CD4-positive, alpha-beta T cell treated with Interleukin-1 beta for 1 hour (primary cell): ENCODE data around the gene KIF26A.

Experiments used
- DNase-seq, 2 donors: peaks; one replicate each; pipeline ENCODE4 v3.0.0-alpha.2; 2020 to 2022

Gene KIF26A

DNA sequence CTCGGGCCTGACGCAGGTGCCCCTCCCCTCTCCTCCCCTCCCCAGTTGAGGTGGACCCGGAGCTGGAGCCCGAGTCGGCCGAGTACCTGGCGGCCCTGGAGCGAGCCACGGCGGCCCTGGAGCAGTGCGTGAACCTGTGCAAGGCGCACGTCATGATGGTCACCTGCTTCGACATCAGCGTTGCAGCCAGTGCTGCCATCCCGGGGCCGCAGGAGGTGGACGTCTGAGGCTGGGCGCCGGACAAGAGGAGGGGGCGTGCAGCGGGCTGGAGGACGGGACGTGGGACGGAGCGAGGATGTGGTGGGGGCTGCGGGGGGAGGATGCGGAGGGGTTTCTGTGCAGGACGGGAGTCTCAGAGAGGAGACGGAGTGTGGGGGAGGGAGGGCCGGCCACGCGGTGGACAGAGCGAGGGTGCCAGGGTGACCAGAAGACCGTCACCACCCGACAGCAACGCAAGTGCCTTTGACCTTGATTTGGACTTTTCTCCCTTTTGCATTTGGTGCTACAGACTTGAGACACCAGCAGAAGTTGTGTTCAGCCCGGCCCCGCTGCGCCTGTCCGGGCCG, 41.3 kb downstream of the KIF26A start:
- DNase-seq = no peak

DNA sequence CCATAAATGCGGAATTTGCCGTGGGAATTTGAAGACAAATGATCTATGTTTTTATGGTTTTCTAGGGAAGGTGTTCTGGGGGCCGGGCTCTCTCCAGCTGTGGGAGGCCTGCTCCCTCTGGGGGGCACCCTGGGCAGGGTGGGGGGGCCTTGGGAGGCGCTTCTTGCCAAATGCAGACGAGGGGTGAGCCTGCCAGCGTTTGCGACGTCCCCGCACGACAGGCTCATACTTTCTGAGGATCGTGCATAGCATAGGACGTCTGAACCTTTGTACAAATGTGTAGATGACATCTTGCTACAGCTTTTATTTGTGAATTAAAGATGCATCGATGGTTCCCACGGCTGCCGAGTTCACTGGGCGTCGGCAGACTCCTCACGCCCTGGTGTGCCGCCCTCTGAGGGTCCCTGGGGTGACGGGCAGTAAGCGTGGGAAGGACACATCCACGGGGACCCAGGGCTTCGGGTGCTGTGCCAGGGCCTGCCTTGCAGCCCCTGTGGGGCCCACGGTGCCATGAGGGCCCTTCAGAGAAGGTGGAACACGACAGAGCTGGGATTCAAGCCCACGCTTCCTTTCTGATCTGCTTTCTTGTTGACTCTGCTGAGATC, 42.3 kb downstream of the KIF26A start:
- no peak for DNase-seq

DNA sequence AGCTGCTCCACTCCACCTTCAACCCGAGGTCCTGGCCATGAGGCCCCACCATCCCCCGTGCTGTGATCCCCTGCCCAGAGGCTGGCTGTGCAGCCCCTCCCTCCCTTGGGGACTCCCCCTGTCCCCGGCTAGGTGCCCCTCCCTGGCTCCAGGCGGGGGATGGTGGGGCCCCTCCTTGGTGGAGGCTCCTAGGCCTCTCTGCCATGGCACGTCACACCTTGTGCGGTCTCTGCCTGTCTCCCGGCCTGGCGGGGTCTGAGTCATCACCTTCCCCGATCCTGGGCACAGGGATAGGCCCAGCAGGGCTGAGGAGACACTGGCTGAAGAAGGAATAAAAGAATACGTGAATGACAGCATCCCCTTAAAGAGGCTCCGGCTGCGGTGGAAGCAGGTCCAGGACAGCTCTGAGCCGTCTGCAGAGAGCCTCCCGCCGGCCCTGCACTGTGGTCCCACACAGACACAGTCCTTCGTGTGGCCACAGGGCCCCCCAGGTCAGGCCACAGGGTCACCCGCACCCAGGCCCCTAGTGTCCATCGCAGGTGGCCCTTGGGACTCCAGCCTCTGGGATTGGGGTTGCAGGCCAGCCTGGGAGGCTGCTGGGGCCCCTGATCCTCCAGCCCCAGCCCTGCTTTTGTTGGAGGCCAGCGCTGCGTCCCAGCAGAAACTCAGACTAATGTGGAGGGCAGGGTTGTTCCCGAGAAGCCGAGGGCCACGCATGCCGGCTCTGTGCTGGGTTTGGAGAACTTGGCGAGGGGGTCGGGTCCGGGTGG, 43.6 kb downstream of the KIF26A start:
- no peak for DNase-seq

DNA sequence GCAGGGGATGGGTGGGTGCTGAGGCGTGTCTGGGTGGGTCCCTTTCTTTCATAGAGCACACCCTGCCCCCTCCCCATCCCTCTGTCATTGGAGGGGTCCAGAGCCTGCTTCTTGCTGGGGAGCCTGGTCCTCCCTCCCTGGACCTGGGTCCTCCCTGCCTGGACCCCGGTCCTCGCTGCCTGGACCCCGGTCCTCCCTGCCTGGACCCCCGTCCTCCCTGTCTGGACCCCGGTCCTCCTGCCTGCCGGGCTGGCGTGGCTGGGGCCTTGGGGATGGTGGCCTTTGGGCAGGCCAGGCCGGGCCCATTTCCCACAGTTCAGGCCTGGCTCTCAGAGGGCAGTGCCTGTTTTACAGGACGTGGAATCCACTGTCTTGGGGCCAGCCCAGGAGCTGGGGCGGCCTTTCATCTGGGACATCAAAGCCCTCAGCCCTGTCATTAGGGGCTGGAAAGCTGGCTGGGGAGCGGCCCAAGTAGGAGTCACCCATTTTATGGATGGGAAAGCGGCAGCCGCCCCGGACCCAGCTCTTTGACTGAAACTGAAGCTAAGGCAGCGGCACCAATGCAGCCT, 44.6 kb downstream of the KIF26A start:
- no peak for DNase-seq

- no peak for DNase-seq
These were observed 45.4 kb downstream of the KIF26A start for GRCh38 chr14:104183796-104184195.

DNA sequence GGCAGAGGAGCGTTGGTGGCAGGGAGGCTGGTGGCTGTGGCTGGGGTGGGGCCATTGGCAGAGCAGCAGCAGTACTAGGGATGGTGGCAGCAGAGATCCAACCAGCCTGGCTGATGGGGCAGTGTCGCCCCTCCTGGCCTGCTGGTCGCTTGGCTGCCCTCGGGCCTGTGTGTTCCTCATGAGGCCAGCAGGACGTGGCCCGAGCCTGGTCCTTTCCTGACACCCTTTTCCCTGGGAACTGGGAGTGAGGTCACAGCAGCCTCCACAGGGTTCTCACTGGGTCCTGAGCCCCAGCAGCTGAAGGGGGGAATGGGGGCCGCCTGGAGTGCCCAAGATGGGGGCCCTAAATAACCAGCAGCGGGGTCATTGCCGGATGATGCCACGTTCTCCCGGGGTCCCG, 46.1 kb downstream of the KIF26A start:
- no peak for DNase-seq

DNA sequence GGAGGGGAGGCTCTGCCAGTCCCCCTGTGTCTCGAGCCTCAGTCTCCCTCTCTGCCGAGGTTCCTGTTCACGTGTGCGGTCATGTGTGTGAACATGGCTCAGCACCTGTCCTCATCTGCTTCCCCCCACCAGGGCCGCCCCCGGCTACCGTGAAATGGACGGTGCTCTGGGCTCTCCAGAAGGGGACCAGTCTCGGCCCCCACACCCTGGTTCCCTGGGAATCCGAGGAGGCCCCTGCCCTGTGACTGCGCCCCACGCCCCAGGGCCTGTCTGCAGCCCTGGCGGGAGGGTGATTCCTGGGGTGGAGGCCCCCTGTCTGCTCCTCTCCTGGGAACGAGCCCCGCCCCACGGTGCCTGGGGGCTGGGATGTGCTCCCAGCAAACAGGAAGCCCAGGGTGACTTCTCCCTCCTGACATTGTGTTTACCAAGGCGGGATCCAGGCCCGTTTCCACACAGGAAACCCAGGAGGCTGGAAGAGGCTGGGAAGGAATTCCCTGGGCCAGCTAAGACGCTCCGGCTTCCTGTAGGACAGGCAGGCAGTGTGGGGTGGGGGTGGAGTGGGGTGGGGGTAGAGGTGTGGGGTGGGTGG, 46.6 kb downstream of the KIF26A start:
- DNase-seq = no peak

- DNase-seq = no peak
These were observed 47.6 kb downstream of the KIF26A start for GRCh38 chr14:104185916-104186495.

- DNase-seq = no peak
These were observed 48.2 kb downstream of the KIF26A start for GRCh38 chr14:104186575-104186974.

DNA sequence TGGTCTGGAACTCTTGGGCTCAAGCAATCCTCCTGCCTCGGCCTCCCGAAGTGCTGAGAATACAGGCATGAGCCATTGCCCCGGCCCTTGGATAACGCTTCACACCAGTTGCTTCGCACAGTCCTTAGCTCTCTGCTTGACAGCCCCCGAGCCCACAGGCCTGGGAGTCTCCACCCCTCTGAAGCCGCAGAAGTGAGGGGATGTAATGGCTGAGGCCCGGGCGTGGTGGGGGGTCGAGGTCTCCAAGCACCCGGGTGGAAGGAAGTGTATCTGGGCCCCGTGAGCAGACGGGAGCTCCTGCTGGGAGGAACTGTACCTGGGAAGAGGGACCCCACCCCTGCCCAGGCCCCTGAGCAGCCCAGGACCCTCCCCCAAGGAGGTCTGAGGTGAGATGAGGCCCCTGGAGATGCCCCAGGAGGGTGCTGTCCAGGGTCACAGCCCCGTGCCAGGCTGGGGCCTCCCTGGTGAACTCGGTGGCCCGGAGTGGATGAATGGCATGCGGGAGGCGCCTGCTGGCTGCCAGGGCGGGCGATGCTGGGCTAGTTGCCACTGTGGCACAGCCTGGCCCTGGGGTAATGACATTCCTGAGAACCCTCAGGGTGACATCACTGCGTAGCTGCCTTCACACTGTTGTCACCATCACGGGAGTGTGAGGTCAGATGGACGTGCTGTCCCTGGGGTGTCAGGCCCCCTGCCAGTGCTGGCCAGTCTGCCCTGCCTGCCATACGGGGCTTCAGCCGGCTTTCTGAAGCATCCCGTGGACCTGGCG, 48.9 kb downstream of the KIF26A start:
- no peak for DNase-seq

GRCh38 chr14:104187931-104188726, 49.7 kb downstream of the KIF26A start:
- DNase-seq = no peak

DNA sequence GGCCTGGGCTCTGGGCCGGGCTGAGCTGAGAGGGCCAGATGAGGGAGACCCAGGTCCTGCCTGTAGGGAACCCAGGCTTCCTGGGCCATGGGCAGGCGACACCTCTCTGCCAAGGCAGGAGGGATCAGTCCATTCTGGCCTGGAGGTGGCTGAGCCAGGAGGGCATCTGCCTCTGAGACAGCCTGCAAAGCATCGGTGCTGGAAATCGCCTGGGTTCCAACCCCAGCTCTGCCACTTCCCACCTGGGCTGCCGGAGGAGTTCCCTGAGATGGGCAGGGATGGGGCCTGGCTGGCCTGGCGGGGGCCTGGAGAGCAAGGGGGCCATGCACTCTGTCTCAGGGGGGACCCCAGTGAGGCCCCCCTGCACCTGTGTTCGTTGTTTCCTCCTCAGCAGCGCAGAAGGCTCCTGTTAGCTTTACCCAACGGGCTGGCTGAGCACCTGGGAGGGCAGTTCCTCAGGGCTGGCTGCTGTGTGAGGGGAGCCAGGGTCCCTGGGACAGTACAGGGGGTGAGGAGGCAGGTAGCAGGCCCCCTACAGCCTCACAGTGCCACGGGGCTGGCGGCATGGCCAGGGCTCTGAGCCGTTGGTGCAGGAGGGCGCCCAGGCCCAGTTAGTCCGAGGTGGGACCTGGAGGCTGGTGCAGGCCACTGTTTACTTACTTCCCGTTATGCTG, 50.5 kb downstream of the KIF26A start:
- no peak for DNase-seq

- no peak for DNase-seq
These were observed 51.4 kb downstream of the KIF26A start for GRCh38 chr14:104189629-104190335.

GRCh38 chr14:104190396-104191000, 52.1 kb downstream of the KIF26A start:
- no peak for DNase-seq

GRCh38 chr14:104191409-104191997, 53.1 kb downstream of the KIF26A start:
- no peak for DNase-seq

GRCh38 chr14:104192146-104192882, 53.9 kb downstream of the KIF26A start:
- DNase-seq = no peak

DNA sequence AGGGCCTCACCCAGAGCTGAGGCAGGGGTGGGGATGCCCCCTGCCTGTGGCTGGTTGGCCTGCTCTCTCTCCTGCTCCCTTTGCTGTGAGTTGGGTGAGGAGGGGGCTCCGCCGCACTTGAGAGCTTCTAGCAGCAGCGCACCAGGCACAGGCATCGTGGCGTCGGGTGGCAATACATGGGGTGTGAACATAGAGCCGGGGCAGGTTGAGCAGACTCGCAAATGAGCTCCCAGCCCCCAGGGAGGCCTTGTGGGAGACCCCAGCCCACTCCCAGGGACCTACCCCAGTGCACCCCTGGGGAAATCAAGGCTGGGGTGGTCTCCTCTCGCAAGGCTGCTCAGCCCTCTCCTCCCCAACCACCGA, 54.5 kb downstream of the KIF26A start:
- DNase-seq = no peak

- DNase-seq = no peak
These were observed 55.6 kb downstream of the KIF26A start for GRCh38 chr14:104194016-104194415.

DNA sequence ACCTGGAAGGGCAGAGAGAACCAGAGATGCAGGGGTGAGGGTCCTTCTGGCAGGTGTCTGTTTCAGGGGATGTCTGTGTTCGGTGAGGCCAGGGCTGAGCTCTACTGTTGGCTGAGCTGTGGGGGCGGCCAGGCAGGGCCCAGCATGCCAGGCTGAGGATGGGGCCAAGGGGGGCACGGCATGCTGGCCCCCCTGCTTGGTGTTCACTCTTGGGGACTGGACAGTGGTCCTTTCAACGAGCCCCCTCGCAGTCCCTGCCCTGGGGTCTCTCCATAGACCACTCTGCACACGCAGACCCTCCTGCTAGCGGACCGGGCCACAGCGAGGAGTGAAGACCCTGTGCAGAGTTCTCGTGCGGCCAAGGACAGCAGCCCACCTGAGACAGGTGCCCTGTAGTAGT, 56.3 kb downstream of the KIF26A start:
- DNase-seq = no peak
